CD4-positive, alpha-beta T cell treated with Interleukin-10 for 1 hour (primary cell): ENCODE results near the gene CBLIF.
"Not testable (repeated sequence)": the region's sequence is repeated elsewhere in the genome, so short reads cannot be mapped to it uniquely, and the experiment has no call there.

Experiments used
- DNase-seq: peaks from one replicate; pipeline ENCODE4 v3.0.0-alpha.2; 2020

The CBLIF gene

GRCh38 chr11:59845399-59845798, at the start of gene CBLIF:
Gene CBLIF (minus strand): TSS chr11:59845499. CDS start chr11:59845453, 46 bp downstream.
- DNase-seq: no peak

DNA sequence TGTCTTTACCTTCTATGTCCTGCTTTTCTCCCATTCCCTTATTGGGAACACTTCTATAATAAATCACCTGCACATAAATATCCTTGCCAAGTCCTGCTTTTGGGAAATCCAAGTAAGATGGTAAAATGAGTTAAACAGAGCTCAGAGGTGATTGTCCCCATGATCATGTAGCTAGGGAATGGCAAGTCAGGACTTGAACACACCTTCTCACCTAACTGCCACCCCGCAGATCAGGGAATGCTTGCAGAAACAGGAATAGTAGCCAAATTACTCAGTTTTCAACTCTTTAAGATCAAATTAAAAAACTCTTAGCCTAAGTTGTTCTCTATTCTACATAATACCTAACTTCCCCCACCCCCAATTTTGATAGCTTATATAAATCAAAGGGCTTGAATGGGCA, 49.3 kb upstream of the CBLIF start:
- no peak for DNase-seq

DNA sequence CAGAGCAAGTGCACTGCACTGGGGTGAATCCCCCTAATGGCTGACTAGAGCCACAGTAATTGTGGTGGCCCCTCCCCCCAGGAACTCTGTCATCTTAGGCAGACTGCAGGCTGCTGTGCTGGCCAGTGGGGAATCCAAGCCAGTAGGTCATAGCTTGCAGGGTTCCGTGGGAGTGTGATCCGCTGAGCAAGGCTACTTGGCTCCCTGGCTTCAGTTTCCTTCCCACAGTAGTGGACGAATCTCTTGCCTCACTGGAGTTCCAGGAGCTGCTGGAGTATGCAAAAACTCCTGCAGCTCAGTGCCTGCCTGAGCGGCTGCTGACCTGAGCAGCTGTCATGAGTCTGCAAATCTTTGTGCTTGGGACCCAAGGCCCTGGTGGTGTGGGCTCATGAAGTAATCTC, 46.5 kb upstream of the CBLIF start:
- no peak for DNase-seq

GRCh38 chr11:59887156-59887555, 41.9 kb upstream of the CBLIF start:
- not testable (repeated sequence) for DNase-seq

- DNase-seq: no peak
These were observed 38.3 kb upstream of the CBLIF start for GRCh38 chr11:59883597-59883996.

GRCh38 chr11:59879567-59879966, 34.3 kb upstream of the CBLIF start:
- no peak for DNase-seq

DNA sequence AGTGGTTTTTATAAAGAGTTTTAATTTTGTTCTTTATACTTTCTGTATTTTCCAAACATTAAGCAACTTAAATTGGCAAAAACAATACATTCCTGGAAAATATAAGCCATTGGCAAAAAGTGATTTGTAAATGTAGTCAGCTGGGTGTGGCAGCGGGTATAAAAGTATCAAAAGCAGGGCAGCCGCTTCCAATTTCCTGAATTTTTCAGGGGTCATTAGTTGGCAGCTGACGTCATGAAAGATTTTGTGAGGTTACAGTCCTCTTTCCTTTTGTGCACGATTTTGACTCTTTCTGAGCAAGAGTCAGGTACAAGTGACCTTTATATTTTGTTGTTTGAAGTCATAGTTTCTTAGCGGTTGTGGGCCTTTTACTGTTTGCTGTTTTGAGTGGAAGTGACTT, 33.3 kb upstream of the CBLIF start, which contains the start of gene OOSP3:
Gene OOSP3, plus strand, starts transcription at position 208 of the 400 bp plus-strand sequence. Its CDS starts 27 bp downstream, at position 235.
- no peak for DNase-seq

GRCh38 chr11:59877784-59878183, 32.5 kb upstream of the CBLIF start:
- DNase-seq: no peak

- DNase-seq: no peak
These were observed 32.0 kb upstream of the CBLIF start for GRCh38 chr11:59877325-59877724.

GRCh38 chr11:59875856-59876519, 30.7 kb upstream of the CBLIF start:
- no peak for DNase-seq

- no peak for DNase-seq
These were observed 26.8 kb upstream of the CBLIF start for GRCh38 chr11:59872076-59872475.

DNA sequence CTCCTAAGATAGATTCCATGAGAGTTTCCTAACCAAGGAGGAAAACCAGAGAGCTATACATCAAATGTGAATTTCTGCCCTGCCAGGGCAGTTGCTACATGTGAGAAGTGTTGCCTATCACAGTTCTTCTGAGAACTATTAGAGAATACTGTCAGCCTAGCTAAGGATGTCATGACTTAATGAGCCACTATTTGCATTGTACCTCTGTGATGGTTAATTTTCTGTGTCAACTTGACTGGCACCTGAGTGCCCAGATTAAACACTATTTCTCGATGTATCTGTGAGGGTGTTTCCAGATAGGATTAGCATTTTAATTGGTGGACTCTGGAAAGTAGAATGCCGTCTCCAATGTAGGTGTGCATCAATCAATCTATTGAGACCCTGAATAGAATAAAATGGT, 22.6 kb upstream of the CBLIF start:
- DNase-seq: no peak

- DNase-seq: no peak
These were observed 21.5 kb upstream of the CBLIF start for GRCh38 chr11:59866836-59867235.

DNA sequence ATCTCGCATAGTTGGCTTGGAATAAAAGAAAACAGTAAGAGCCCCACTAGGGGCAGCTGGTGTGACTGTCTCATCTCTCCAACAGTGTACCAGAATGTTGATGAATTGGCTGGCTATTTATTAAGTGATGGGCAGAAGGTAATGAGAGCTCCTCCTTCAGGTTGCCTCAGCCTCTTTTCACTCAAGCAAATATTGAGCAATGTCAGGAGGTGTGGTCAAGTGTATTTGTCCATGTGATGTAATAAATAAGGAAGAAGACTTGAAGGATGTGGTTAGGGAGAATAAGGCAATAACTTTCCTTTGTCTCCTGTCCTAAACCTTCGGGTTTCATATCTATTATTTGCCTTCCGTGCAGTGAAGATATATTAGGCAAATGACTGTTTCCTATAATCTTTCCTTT, 21.1 kb upstream of the CBLIF start, which contains the start of gene TCN1:
Gene TCN1, minus strand, starts transcription at position 91 of the 400 bp plus-strand sequence. Its CDS starts 17 bp downstream, at position 74.
- DNase-seq: no peak

GRCh38 chr11:59865031-59865430, 19.7 kb upstream of the CBLIF start:
- DNase-seq: no peak

DNA sequence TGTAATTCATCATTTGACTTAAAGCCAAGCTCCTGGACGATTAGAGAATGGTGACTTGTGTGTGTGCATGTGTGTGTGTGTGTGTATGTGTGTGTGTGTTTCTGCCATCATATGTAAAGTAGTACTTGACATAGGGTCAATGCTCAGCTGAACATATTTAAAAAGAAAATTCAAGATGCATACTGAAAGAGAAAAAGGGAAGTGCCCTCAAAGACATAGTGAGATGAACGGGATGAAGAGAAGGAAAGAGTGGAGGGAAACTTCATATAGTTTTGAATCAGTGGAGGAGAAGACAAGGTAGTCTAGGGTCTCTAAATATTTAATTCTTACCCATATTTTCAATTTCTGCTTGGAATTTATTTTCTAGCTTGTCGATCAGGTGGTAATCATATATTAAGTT, 17.0 kb upstream of the CBLIF start:
- DNase-seq: no peak

DNA sequence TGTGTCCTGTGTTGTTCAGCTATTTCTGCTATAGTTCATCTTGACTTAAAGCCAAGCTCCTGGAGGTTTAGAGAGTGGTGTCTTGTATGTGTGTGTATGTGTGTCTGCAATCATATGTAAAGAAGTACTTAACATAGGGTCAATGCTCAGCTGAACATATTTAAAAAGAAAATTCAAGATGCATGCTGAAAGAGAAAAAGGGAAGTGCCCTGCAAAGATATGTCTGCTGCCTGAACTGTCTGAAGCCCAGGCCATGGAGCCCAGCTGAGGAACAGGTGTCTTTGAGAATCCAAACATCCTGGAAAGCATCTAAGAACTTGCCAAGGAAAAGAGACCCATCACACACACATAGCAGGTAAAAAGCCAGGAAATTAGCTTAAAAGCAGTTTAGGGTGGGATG, 14.4 kb upstream of the CBLIF start:
- no peak for DNase-seq

DNA sequence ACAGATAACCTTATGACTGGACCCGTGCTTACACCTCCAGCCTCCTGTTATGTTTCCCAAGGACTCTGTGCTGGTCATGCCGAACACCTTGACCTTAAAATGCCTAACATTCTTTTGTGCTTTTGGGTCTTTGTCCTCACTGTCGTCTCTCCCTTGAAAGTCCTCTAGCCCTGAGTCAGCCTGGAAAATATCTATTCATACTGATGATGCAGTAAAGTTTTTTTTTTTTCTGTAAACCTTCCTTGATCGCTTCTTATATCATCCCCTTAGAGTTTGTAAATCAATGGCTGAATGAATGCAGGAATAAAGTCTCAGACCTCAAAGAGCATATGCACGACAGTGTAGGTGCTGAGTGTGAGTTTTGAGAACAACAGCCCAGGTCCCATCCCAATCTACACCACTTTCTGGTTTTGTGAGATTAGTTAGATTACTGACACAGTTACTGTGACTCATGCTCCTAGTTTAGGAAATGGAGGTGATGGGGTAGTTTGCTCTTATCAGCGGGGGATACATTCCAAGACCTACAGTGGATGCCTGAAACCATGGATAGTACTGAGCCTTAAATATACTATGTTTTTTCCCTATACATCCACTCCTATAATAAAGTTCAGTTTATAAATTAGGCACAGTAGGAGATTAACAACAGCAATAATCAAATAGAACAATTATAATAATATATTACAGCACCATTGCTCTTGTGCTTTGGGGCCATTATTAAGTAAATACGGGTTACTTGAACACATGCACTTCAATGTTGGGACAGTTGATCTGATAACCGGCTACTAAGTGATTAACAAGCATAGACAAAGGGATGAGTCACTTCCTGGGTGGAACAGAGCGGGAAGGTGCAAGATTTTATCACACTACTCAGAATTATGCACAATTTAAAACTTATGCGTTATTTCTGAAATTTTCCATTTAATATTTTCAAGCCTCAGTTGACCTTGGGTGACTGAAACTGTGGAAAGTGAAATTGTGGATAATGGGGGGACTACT, 12.4 kb upstream of the CBLIF start:
- peak; percentile 50 for DNase-seq

- DNase-seq: no peak
These were observed 9.6 kb upstream of the CBLIF start for GRCh38 chr11:59854871-59855270.

DNA sequence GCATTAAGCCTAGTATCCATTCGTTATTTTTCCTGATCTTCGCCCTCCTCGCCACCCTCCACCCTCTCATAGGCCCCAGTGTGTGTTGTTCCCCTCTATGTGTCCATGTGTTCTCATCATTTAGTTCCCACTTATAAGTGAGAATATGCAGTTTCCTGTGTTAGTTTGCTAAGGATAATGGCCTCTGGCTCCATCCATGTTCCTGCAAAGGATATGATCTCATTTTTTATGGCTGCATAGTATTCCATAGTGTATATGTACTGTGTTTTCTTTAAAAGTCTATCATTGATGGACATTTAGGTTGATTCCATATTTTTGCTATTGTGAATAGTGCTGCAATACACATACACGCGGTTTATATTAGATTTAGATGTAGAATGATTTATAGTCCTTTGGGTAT, 6.1 kb upstream of the CBLIF start:
- not testable (repeated sequence) for DNase-seq

GRCh38 chr11:59849551-59849950, 4.3 kb upstream of the CBLIF start:
- DNase-seq: not testable (repeated sequence)

DNA sequence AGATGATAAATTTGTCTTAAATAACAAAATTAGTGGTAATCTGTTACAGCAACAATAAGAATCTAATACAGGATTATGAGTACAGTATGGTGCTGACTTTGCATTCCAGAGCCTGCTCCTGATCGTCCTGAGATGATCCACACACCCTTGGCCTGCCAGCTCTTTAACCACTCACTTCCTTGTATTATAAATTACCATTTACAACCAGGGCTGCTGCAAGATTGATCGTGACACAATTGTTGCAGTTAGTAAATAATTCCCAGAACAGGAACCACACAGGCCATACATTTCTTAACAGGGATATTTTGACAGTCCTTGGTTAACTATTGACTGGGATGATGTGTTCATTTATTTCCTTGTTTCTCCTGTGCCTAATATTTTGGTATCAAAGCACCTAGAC, 3.8 kb upstream of the CBLIF start:
- no peak for DNase-seq

GRCh38 chr11:59848439-59848838, 3.1 kb upstream of the CBLIF start:
- DNase-seq: not testable (repeated sequence)

- DNase-seq: no peak
These were observed 2.3 kb upstream of the CBLIF start for GRCh38 chr11:59847626-59848025.
